ENCODE data around the gene ETS1. TPM values are rescaled to one million over a fixed set of nuclear protein-coding genes. Genes with fewer than 3 reads are reported as not detected.

The ETS1 gene
- total RNA-seq, 1 experiment from 2014 or later = 3.7 TPM

- no peaks in the 10 kb centered on the region for H3K36me3 ChIP-seq (ENCODE audit: insufficient read depth, low read length, poor library complexity, severe bottlenecking)
- no TSS peak for BruUV-seq (replicated peaks)
- ChIA-PET CTCF (no interaction called here), POLR2A (ENCODE audit: low non-redundant PET) (no interaction called here)
- peaks cover 79% of the 10 kb centered on the region for H3K27me3 ChIP-seq (replicated peaks; ENCODE audit: insufficient read depth, low read depth, low read length, poor library complexity)
- H3K4me1 ChIP-seq (ENCODE audit: insufficient read depth, low read length, poor library complexity, severe bottlenecking) = no peaks in the 10 kb centered on the region
- DNase-seq (ENCODE audit: low spot score) = no peak
- no peaks in the 10 kb centered on the region for H3K9me3 ChIP-seq (ENCODE audit: low read depth, low read length, poor library complexity, severe bottlenecking)
- no peak for TF ChIP-seq EZH2 (IDR thresholded peaks at IDR 0.05; ENCODE audit: borderline replicate concordance, low read depth, low read length, poor library complexity, severe bottlenecking)
- no peak for TF ChIP-seq CTCF (conservative IDR thresholded peaks at IDR 0.05; ENCODE audit: low read depth, low read length)
- intact Hi-C loops (cut with micrococcal nuclease; ENCODE audit: unreplicated experiment) = no loop called here
- H3K4me3 ChIP-seq (ENCODE audit: low read depth, low read length, poor library complexity, severe bottlenecking) = no peak overlapping the region
- no peak overlapping the region for H3K27ac ChIP-seq (ENCODE audit: low read depth, low read length, poor library complexity, severe bottlenecking)
These were observed 27.7 kb upstream of the ETS1 start for GRCh38 chr11:128615076-128615475.

- Histone ChIP-seq H3K4me1 (ENCODE audit: insufficient read depth, low read length, poor library complexity, severe bottlenecking) (no peaks in the 10 kb centered on the region), H3K36me3 (ENCODE audit: insufficient read depth, low read length, poor library complexity, severe bottlenecking) (no peaks in the 10 kb centered on the region), H3K27ac (ENCODE audit: low read depth, low read length, poor library complexity, severe bottlenecking) (no peak overlapping the region), H3K9me3 (ENCODE audit: low read depth, low read length, poor library complexity, severe bottlenecking) (no peaks in the 10 kb centered on the region), H3K27me3 (replicated peaks; ENCODE audit: insufficient read depth, low read depth, low read length, poor library complexity) (peaks cover 80% of the 10 kb centered on the region), H3K4me3 (ENCODE audit: low read depth, low read length, poor library complexity, severe bottlenecking) (no peak overlapping the region)
- DNase-seq (ENCODE audit: low spot score) = no peak
- TF ChIP-seq CTCF (conservative IDR thresholded peaks at IDR 0.05; ENCODE audit: low read depth, low read length) (no peak), EZH2 (IDR thresholded peaks at IDR 0.05; ENCODE audit: borderline replicate concordance, low read depth, low read length, poor library complexity, severe bottlenecking) (no peak)
- intact Hi-C loops (cut with micrococcal nuclease; ENCODE audit: unreplicated experiment) = no loop called here
- ChIA-PET CTCF (no interaction called here), POLR2A (ENCODE audit: low non-redundant PET) (no interaction called here)
- BruUV-seq (replicated peaks) = no TSS peak
These were observed 26.7 kb upstream of the ETS1 start for GRCh38 chr11:128614026-128614425.

GRCh38 chr11:128613300-128613995 is 26.1 kb upstream of the ETS1 start:
- Histone ChIP-seq H3K4me3 (ENCODE audit: low read depth, low read length, poor library complexity, severe bottlenecking) (no peak overlapping the region), H3K36me3 (ENCODE audit: insufficient read depth, low read length, poor library complexity, severe bottlenecking) (no peaks in the 10 kb centered on the region), H3K9me3 (ENCODE audit: low read depth, low read length, poor library complexity, severe bottlenecking) (no peaks in the 10 kb centered on the region), H3K27ac (ENCODE audit: low read depth, low read length, poor library complexity, severe bottlenecking) (no peak overlapping the region), H3K27me3 (replicated peaks; ENCODE audit: insufficient read depth, low read depth, low read length, poor library complexity) (peaks cover 85% of the 10 kb centered on the region), H3K4me1 (ENCODE audit: insufficient read depth, low read length, poor library complexity, severe bottlenecking) (no peaks in the 10 kb centered on the region)
- intact Hi-C loops (cut with micrococcal nuclease; ENCODE audit: unreplicated experiment) = no loop called here
- ChIA-PET CTCF (no interaction called here), POLR2A (ENCODE audit: low non-redundant PET) (no interaction called here)
- BruUV-seq (replicated peaks) = no TSS peak
- DNase-seq (ENCODE audit: low spot score) = no peak
- TF ChIP-seq EZH2 (IDR thresholded peaks at IDR 0.05; ENCODE audit: borderline replicate concordance, low read depth, low read length, poor library complexity, severe bottlenecking) (no peak), CTCF (conservative IDR thresholded peaks at IDR 0.05; ENCODE audit: low read depth, low read length) (no peak)

All from A673 (cell line).